GM19468 (cell line): Measurements from ENCODE around the gene RANBP9.

Source experiments
- ATAC-seq: cut with Tn5 transposase; IDR thresholded peaks from one replicate; pipeline ENCODE4 v1.9.1; 2021; ENCODE audit warnings: mild to moderate bottlenecking, moderate library complexity, moderate number of reproducible peaks; ENCODE audit not compliant: unreplicated experiment; ENCODE audit errors: extremely low read depth

RANBP9 gene

DNA sequence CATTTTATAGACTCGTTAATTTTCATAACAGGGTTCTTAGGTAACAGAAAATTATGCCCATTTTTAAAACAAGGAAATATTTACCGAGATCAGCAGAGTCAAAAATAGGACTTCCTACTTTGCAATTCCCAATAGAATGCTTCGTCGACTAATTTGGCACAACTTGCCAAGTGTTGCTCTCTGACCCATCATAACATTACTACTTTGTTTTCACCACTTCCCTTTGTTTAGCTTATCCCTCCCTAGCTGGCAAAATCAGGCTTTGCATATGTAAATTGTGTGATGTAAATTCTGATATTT, 914 bp upstream of the RANBP9 start:
- ATAC-seq, result no peak

DNA sequence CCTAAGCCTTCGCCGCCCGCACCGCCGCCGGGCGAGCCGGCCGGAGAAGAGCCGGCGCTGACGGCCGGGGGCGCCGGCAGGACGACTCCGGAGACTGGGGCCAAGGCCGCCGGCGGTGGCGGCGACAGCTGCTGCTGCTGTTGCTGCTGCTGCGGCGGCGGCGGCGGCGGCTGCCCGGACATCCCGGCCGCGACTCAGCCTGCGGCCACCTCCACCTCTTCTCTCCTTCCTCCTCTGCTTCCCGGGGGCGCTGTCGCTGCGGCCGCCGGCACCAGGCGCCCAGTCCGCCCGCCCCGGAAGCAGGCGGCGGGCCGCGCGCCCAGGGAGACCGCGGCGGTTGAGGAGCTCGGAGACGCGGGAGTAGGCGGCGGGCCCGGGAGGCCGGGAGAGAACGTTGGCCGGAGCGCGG, 307 bp downstream of the RANBP9 start:
- peak; percentile 26 for ATAC-seq

GRCh38 chr6:13710552-13711323, 897 bp downstream of the RANBP9 start:
- ATAC-seq, result peak; percentile 1

- no peak for ATAC-seq
Observed at GRCh38 chr6:13709689-13710551, 1.7 kb downstream of the RANBP9 start.

DNA sequence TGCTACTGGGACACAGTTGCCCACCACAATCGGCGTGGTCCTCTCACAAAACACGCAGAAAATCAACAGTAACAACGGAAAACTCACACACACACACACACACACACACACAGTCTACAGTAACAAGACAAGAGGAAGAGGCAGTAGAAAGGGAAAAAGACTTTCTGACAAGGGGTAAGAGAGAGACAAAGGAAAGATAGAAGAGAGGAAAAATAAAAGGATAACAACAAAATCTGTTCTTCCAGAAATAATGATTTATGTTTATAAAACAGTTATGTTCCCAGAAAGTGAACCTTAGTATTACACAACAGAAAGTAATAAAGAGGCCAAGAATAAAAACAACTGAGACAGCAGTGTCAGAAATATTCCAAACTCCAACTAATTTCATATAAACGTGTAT, 2.9 kb downstream of the RANBP9 start:
- no peak for ATAC-seq

DNA sequence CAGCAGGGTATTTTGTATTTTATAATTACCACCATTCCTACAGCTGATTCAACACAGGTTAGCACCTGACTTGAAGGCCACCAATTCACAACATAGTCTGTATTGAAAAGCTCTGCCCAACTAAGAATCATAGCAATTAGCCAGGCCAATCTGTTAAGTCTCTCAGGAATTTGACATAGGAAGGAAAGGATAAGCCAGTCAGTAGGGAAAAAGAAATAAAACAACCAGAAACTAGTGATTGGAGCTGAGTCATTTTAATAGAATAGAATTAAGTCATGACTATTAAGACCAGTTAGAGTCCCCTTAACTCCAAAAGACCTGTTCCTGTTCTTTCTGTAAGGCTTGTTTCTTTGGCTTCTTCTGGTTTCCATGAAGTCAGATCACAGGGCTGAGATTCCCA, 8.1 kb downstream of the RANBP9 start:
- ATAC-seq, result no peak

DNA sequence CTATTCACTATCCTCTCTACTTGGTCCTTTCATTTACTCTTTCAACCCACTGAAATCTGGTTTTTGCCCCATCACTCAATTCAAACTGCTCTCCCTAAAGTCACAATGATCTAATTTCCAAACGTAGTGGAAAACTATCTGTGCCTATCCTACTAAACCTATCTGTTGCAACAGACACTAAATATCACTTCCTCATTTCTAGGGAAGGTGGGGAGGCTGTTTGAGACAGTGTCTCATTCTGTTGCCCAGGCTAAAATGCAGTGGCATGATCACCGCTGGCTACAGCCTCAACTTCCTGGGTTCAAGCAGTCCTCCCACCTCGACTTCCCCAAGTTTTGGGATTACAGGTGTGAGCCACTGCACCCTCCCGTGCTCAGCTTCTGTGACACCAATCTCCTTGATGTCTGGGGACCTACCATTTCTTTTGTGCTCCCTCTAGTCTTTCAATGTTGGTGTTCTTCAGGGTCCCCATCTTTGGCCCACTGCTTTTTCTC, 8.8 kb downstream of the RANBP9 start:
- no peak for ATAC-seq

GRCh38 chr6:13700232-13700631, 11.4 kb downstream of the RANBP9 start:
- no peak for ATAC-seq

DNA sequence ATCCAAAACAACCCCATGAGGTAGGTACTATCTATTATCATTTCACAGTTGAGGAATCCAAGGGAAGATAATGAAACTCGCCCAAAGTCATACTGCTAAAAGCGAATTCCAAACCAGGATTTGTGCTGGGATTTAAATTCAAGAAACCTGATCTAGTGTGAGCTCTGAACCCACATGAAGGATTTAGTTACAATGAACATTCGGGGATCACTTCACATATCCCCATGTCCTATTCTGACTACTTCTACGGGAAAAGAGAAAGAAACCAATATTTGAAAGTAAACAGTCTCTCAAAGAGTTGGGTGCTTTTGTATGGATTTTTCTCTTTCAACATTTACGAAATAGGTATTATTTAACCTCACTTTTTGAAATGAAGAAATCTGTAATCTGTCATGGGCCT, 12.9 kb downstream of the RANBP9 start:
- no peak for ATAC-seq

- ATAC-seq, result no peak
Observed at GRCh38 chr6:13697857-13698256, 13.8 kb downstream of the RANBP9 start.

GRCh38 chr6:13696226-13696625, 15.4 kb downstream of the RANBP9 start:
- ATAC-seq, result no peak

DNA sequence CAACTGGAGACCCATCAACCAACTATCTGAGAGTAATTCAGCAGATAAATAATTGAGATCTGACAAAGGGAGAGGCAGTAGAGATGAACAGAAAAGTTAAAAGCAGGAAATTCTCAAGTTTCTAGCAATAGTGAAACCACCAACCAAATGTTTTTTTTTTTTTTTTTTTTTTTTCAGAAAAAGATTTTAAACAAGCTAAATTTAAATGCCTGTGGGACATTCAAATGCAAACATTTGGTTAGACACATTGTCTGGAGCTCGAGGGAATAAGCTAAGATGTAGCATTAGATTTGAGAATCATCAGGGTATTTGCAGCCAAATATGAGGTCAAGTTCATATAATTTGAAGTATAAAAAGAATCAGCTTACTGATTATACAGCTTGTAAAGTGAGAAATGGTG, 16.4 kb downstream of the RANBP9 start:
- ATAC-seq, result no peak

DNA sequence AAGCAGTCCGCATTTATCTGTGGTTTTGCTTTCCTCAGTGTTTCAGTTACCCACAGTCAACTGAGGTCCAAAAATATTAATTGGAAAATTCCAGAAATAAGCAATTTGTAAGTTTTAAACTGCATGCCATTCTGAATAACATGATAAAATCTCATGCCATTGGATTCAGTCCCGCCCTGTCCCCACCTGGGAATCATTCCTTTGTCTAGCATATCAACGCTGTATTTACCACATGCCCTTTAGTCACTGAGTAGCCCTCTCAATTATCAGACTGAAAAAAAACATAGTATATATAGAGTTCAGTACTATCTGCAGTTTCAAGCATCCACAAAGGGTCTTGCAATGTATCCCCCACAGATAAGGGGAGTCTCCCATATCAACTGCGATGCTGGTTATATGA, 17.1 kb downstream of the RANBP9 start:
- no peak for ATAC-seq

GRCh38 chr6:13689511-13690256, 22.0 kb downstream of the RANBP9 start:
- no peak for ATAC-seq

DNA sequence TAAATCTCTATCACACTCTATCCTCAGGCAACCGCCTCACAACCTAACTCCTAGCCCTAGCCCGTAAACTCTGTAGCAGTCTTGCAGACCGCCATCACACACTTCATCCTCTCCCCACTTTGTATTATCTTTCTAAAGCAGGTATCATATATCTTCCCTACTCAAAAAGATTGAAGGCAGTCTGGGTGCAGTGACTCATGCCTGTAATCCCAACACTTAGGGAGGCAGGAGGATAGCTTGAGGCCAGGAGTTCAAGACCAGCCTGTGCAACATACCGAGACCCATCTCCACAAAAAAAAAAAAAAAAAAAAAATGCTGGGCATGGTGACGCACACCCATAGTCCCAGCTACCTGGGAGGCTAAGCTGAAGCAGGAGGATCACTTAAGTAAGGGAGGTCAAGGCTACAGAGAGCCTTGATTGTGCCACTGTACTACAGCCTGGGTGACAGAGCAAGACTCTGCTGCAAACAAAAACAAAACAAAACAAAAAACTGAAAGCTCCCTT, 22.9 kb downstream of the RANBP9 start:
- no peak for ATAC-seq

DNA sequence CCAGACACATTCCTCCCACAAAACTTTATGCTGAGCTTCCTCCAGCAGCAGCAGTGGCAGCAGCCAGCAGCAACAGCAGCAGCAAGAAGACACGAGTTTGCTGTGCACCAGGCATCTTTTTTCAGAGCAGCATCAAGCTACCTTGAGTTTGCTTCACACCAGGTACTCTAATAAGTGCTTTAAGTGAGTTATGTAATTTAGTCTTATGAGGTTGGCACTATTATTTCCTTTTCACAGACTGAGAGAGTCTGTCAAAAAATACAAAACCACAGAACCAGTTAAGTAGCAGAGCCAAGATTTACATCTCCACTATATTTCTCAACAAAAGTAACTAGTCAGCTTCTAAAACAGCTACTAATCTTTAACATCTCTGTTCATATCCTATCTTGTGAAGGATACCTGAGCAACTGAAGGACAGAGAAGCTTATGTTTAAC, 23.7 kb downstream of the RANBP9 start:
- ATAC-seq, result no peak

- ATAC-seq, result no peak
Observed at GRCh38 chr6:13684855-13685254, 26.8 kb downstream of the RANBP9 start.

GRCh38 chr6:13683038-13683437, 28.6 kb downstream of the RANBP9 start:
- ATAC-seq, result no peak

DNA sequence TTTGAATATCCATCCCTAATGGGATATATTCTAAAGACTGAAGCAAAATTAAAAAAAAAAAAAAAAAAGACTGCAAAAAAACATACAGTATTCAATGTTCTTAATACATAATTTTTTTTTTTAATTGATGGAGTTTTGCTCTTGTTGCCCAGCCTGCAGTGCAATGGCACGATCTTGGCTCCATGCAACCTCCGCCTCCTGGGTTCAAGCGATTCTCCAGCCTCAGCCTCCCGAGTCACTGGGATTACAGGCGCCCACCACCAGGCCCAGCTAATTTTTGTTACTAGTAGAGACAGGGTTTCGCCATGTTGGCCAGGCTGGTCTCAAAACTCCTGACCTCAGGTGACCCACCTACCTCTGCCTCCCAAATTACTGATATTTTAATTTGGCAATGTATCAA, 29.3 kb downstream of the RANBP9 start:
- no peak for ATAC-seq

GRCh38 chr6:13681305-13682061, 30.2 kb downstream of the RANBP9 start:
- ATAC-seq, result no peak
